Left ventricle myocardium inferior (tissue), 1 donor: Measurements from ENCODE around the gene MAEA. TPM values are rescaled to one million over a fixed set of nuclear protein-coding genes. Genes with fewer than 3 reads are reported as not detected.
A peak's percentile ranks its signal among the peaks of the same experiment; 100 is the strongest.

Experiments
- DNase-seq: peaks from one replicate; pipeline ENCODE4 v3.0.0-alpha.2; 2020
- H3K27ac ChIP-seq: fragments of 200-600 bp; replicated peaks from 2 replicates; pipeline ENCODE4 v1.8.0; 2021
- H3K27me3 ChIP-seq: fragments of 200-600 bp; 2 replicates; pipeline ENCODE4 v1.8.0; 2021; ENCODE audit warnings: low read depth
- H3K36me3 ChIP-seq: fragments of 200-600 bp; 2 replicates; pipeline ENCODE4 v1.8.0; 2021
- H3K4me1 ChIP-seq: fragments of 200-600 bp; 2 replicates; pipeline ENCODE4 v1.8.0; 2021
- H3K4me3 ChIP-seq: fragments of 200-600 bp; 2 replicates; pipeline ENCODE4 v1.8.0; 2021; ENCODE audit warnings: mild to moderate bottlenecking, moderate library complexity
- H3K9me3 ChIP-seq: fragments of 200-600 bp; replicated peaks from 2 replicates; pipeline ENCODE4 v1.8.0; 2021
- CTCF ChIP-seq: fragments of 200-600 bp; IDR thresholded peaks from 2 replicates; pipeline ENCODE4 v1.8.0; 2021; ENCODE audit warnings: antibody characterized with exemption, mild to moderate bottlenecking, borderline replicate concordance
- intact Hi-C: fragments of 100-400 bp; cut with micrococcal nuclease; formaldehyde crosslinking; loops from one replicate; pipeline ENCODE4 v1.11.0; 2022
- total RNA-seq: library from RNA; stranded (reverse); fragmentation: NEBNext Ultra II Directional; extraction: Animal tissue kit (Norgen Biotek cat#: 25700); gene quantifications from one replicate; pipeline ENCODE4 v1.2.1, GENCODE V29; 2021
- donor health status: DM: no; HTN: yes; CAD: no; lungs with severe emphysema.

The MAEA gene
- total RNA-seq, 1 donor from 2014 or later = 49.5 TPM

GRCh38 chr4:1384675-1385372 lies 95.1 kb downstream of the MAEA start:
- intact Hi-C loops = no loop called here
- no peak for TF ChIP-seq CTCF
- H3K27me3 ChIP-seq = no peaks in the 10 kb centered on the region
- H3K36me3 ChIP-seq = peaks cover 67% of the 10 kb centered on the region
- no peaks in the 10 kb centered on the region for H3K4me1 ChIP-seq
- H3K4me3 ChIP-seq = no peak overlapping the region
- H3K27ac ChIP-seq = no peak overlapping the region
- H3K9me3 ChIP-seq = peaks cover 19% of the 10 kb centered on the region
- DNase-seq = peak; percentile 11

- peaks cover 71% of the 10 kb centered on the region for H3K36me3 ChIP-seq
- H3K27me3 ChIP-seq = no peaks in the 10 kb centered on the region
- peak; percentile 9 for DNase-seq
- intact Hi-C loops = no loop called here
- no peak for TF ChIP-seq CTCF
- no peaks in the 10 kb centered on the region for H3K4me1 ChIP-seq
- H3K4me3 ChIP-seq = no peak overlapping the region
- H3K9me3 ChIP-seq = peaks cover 19% of the 10 kb centered on the region
- H3K27ac ChIP-seq = no peak overlapping the region
Observed at GRCh38 chr4:1385373-1386340, 96.0 kb downstream of the MAEA start.

Other genes with a start within 250 kb of the MAEA start
- gene RNF212, start 176.3 kb upstream of the MAEA start, total RNA-seq = not detected
- gene SPON2, start 117.3 kb upstream of the MAEA start, total RNA-seq = 13.9 TPM
- 112 TPM for gene CTBP1, start 40.8 kb upstream of the MAEA start, total RNA-seq
- 5.9 TPM for gene UVSSA, start 57.3 kb downstream of the MAEA start, total RNA-seq
- gene NKX1-1, start 116.6 kb downstream of the MAEA start, total RNA-seq = not detected